HG03565 (cell line): Measurements from ENCODE around the gene SHC1.

ENCODE experiments used
- ATAC-seq: cut with Tn5 transposase; IDR thresholded peaks from one replicate; pipeline ENCODE4 v1.9.1; 2021; ENCODE audit warnings: mild to moderate bottlenecking, moderate library complexity; ENCODE audit not compliant: unreplicated experiment

Gene SHC1

GRCh38 chr1:154974808-154975408, 4.4 kb upstream of the SHC1 start:
- ATAC-seq, result peak; percentile 33

DNA sequence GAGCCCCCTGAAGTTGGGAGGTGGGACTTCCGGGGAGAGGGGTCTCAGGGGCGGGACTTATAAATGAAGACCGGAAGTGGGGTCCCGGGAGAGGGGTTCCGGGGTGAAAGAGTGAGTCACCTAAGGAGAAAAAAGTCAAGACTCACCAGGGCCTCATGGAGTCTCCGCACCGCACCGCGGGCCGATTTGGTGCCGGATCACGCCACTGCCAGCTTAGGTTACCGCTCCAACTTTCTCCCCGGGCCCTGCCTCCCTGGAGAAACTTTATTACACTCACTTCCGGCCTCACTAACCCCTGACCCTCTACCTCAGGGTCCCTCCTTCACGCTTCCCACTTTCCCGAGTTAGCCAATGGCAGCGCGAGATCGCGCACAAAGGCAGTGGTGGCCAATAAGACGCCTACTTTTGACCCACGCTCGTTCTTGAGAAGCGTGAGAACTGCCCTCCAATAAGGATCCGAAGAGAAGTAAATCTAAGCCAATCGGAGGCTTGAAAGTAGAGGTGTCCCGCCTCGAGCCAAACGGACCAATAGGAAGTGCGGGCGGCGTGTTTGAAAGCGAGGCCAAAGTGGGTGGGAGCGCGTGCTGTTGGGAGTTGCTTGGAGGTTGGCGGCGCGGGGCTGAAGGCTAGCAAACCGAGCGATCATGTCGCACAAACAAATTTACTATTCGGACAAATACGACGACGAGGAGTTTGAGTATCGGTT, 3.7 kb upstream of the SHC1 start, which contains the start of gene CKS1B:
CKS1B (plus strand) TSS at position 580 of the 706 bp plus-strand sequence; CDS start at position 645, 65 bp downstream.
- ATAC-seq, result peak; percentile 76

- ATAC-seq, result no peak
Measured at GRCh38 chr1:154973344-154974101, 3.0 kb upstream of the SHC1 start.

- no peak for ATAC-seq
Measured at GRCh38 chr1:154972517-154973343, 2.2 kb upstream of the SHC1 start.

GRCh38 chr1:154972213-154972516, 1.6 kb upstream of the SHC1 start:
- no peak for ATAC-seq

GRCh38 chr1:154971341-154971998, 923 bp upstream of the SHC1 start:
- no peak for ATAC-seq

DNA sequence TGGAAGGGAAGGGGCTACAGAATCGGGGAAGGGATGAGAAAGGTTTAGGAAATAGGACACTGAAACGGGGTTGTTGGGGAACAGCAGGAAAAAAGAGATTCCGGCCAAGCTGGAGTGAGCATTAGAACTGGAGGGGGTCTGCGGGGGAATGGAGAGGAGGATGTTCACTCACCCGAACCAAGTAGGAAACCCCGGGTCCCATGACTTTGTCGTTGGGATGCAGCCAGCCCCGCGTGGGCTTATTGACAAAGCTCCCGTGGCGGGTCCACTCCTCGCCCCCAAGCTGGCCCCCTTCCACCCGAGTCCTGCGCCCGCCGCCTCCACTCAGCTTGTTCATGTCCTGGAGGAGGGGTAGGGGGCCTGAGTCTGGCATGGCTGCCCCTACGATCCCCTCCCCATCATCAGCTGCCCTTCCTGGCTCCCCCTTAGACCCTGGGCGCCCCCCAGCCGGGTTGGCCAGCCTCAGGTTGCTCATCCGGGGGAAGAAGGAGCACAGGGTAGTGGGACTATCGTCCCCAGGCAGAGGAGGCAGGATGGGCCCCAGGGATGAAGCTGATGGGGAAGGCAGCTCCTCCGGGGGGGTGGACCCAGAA, 591 bp downstream of the SHC1 start:
- ATAC-seq, result no peak

GRCh38 chr1:154969246-154969645, 1.3 kb downstream of the SHC1 start:
- ATAC-seq, result no peak

DNA sequence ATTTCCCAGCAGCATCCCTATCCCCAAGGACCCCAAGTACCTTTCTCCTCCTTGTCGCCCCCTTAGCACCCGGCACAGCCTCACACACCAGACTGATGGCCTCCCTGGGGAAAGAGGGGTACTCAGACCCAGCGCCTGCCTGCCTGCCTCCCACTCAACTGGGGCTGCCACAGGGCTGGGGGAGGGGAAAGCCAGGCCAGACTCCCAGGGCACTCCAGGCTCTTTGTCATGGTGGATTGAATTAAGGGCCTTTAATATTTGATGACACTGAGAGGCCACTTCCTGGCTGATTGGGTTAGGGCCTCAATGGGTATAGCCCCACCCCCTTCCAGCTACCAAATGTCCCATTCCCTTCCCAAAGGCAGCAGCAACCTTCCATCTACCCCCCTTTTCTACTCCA, 1.8 kb downstream of the SHC1 start:
- ATAC-seq, result no peak

DNA sequence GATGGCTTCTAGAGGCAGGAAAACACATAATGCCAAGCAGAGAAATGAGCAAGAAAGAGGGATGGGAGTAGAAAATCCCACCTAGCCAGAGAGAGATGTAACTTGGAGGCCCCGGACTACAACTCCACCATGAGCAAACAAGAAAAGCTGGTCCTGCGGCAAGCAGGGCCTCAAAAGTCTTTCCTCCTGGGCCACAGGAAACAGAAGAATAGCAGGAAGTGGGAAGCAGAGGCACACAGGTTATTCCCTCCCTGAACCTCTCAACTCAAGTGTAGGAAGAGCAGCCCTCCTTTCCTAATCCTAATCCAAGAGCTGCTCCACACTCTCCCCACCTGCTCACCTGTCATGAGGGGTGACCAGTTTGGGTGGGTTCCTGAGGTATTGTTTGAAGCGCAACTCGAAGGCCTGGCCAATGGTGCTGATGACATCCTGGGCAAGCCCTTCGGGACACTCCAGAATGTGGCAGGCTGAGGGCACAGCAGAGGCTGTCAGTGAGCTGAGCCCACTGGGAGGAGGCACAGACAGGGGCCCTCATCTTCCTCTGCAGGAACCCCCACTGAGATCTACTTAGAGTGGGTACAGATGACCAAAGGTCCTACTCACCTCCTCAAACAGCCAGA, 3.1 kb downstream of the SHC1 start:
- no peak for ATAC-seq

- ATAC-seq, result no peak
Measured at GRCh38 chr1:154966111-154966510, 4.4 kb downstream of the SHC1 start.

DNA sequence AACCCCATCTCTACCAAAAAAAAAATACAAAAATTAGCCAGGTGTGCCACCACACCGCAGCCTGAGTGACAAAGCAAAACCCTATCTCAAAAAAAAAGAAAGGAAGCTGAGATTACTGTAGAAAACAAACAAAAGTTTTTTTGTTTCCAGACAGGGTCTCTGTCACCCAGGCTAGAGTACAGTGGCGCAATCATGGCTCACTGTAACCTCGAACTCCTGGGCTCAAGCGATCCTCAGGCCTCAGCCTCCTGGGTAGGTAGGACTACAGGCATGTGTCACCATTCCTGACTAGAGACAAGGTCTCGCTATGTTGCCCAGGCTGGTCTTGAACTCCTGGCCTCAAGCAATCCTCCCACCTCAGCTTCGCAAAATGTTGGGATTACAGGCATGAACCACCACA, 6.2 kb downstream of the SHC1 start:
- ATAC-seq, result no peak

- no peak for ATAC-seq
Measured at GRCh38 chr1:154963643-154964042, 6.9 kb downstream of the SHC1 start.

- no peak for ATAC-seq
Measured at GRCh38 chr1:154962795-154963330, 7.7 kb downstream of the SHC1 start.

GRCh38 chr1:154962156-154962749, 8.3 kb downstream of the SHC1 start:
- no peak for ATAC-seq

DNA sequence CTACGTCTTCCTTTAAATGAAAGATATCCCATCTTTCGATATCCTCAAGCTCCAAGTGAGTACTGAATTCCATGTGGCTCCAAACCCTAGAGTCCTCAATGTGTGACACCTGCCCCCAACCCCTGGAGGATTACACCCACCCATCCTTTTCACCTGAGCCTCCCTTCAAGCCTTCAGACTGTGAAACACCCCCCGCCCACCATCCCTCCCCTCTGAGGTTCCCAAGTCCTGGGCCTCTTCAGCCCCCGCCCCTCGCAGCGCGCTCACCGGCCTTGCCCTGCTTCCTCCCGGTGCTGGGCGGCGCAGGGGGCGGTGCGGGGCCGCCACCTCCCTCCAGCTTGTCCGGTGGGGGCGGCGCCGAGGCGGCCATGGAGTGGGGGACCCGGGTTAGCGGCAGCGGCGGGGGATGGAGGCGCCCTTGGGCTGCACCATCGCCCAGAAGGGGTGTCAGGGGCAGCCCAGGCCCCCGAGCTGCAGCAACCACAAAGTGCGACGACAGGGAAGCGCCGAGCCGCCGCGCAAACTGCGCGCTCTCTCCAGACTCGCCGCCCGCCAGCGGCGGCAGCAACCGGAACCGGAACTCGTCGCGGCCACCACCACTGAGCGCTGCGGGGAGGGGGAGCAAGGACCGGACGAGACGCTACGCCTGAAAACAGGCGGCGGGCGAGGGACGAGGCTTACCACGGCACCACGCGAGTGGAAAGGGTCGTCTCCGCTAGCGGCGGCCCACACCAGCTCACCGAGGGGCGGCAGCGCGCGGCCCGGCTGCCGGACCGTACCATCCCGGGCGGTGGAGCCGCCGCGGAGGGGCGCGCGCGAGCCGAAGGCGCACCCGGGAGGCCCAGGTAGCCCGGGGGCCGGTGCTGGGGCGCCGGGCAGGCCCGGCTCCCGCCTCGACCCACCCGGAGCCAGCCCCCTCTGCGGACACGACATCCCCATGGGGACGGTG, 9.1 kb downstream of the SHC1 start, which contains the start of gene PYGO2:
PYGO2 (minus strand) TSS at position 576 of the 949 bp plus-strand sequence; CDS start at position 370, 206 bp downstream.
- peak; percentile 65 for ATAC-seq

DNA sequence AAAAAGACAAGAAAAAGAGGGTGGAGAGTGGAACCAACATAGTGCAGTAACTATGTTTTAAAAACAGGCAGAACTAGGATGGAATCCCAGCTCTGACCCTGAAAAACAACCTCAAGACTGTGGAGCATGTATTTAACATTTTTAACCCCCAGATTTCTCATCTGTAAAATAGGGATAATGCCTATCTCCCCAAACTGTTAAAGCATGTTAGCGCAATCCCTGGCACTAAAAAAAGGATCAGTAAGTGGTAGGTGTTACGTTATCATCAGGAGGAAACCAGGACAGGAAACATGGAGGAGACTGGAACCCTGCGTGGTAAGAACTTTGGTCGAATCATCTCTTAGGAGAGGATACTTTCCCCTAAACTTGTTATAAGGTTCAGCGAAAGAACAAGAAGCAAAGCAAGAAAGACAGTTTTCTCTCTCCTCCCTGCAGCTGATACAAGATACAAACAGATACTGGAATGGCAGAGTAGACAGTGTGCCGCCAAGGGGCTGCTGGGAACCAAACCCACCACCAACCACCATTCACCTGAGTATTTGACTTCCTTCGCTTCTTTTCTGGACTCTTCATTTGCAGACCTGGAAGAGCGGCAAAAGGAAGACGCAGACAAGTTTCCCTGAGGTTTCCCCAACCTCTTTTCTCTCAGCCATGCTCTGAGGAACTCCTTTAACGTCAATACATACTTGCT, 10.0 kb downstream of the SHC1 start:
- no peak for ATAC-seq
